Neuron (in vitro differentiated cells): ENCODE results near the gene TECRL.

Source experiments
- H2AFZ ChIP-seq: one replicate; pipeline ENCODE4 v1.6.1; 2013; ENCODE audit warnings: low read depth, mild to moderate bottlenecking, inconsistent platforms, low read length, moderate library complexity
- H3K27me3 ChIP-seq: one replicate; pipeline ENCODE4 v1.6.1; 2013; ENCODE audit warnings: low read length; ENCODE audit not compliant: insufficient read depth
- H3K36me3 ChIP-seq: one replicate; pipeline ENCODE4 v1.6.1; 2013; ENCODE audit warnings: low read length; ENCODE audit not compliant: insufficient read depth
- H3K4me1 ChIP-seq: one replicate; pipeline ENCODE4 v1.6.1; 2013; ENCODE audit warnings: low read length; ENCODE audit not compliant: insufficient read depth
- H3K4me3 ChIP-seq: 2 replicates; pipeline ENCODE4 v1.5.1; 2013; ENCODE audit warnings: mild to moderate bottlenecking, low read length, moderate library complexity
- H3K9me3 ChIP-seq: one replicate; pipeline ENCODE4 v1.6.1; 2013; ENCODE audit warnings: low read length

The TECRL gene

GRCh38 chr4:64361399-64361740, 47.9 kb downstream of the TECRL start:
- Histone ChIP-seq H3K9me3 (no peaks in the 10 kb centered on the region), H3K4me1 (no peaks in the 10 kb centered on the region), H2AFZ (no peak overlapping the region), H3K36me3 (no peaks in the 10 kb centered on the region), H3K4me3 (no peak overlapping the region), H3K27me3 (no peaks in the 10 kb centered on the region)

- H3K9me3 ChIP-seq: no peaks in the 10 kb centered on the region
- H2AFZ ChIP-seq: no peak overlapping the region
- no peaks in the 10 kb centered on the region for H3K36me3 ChIP-seq
- H3K27me3 ChIP-seq: no peaks in the 10 kb centered on the region
- no peak overlapping the region for H3K4me3 ChIP-seq
- H3K4me1 ChIP-seq: no peaks in the 10 kb centered on the region
Observed at GRCh38 chr4:64360664-64361398, 48.4 kb downstream of the TECRL start.

GRCh38 chr4:64359489-64359888, 49.8 kb downstream of the TECRL start:
- H3K9me3 ChIP-seq: no peaks in the 10 kb centered on the region

GRCh38 chr4:64353904-64354303, 55.3 kb downstream of the TECRL start:
- H3K4me1 ChIP-seq: no peaks in the 10 kb centered on the region
- no peaks in the 10 kb centered on the region for H3K9me3 ChIP-seq
- H3K4me3 ChIP-seq: no peak overlapping the region
- H3K27me3 ChIP-seq: no peaks in the 10 kb centered on the region
- no peaks in the 10 kb centered on the region for H3K36me3 ChIP-seq
- no peak overlapping the region for H2AFZ ChIP-seq

More at GRCh38 chr4:64359489-64359888, 49.8 kb downstream of the TECRL start:
- Histone ChIP-seq H3K4me1 (no peaks in the 10 kb centered on the region), H3K36me3 (no peaks in the 10 kb centered on the region), H2AFZ (no peak overlapping the region), H3K27me3 (no peaks in the 10 kb centered on the region), H3K4me3 (no peak overlapping the region)

GRCh38 chr4:64341711-64342110, 67.5 kb downstream of the TECRL start:
- no peaks in the 10 kb centered on the region for H3K4me1 ChIP-seq
- H2AFZ ChIP-seq: no peak overlapping the region
- no peaks in the 10 kb centered on the region for H3K27me3 ChIP-seq
- no peaks in the 10 kb centered on the region for H3K9me3 ChIP-seq
- H3K36me3 ChIP-seq: no peaks in the 10 kb centered on the region
- H3K4me3 ChIP-seq: no peak overlapping the region

GRCh38 chr4:64340218-64341110, 68.8 kb downstream of the TECRL start:
- H3K36me3 ChIP-seq: no peaks in the 10 kb centered on the region
- no peaks in the 10 kb centered on the region for H3K27me3 ChIP-seq
- H3K4me1 ChIP-seq: no peaks in the 10 kb centered on the region
- H3K9me3 ChIP-seq: no peaks in the 10 kb centered on the region
- no peak overlapping the region for H3K4me3 ChIP-seq
- no peak overlapping the region for H2AFZ ChIP-seq

- Histone ChIP-seq H2AFZ (no peak overlapping the region), H3K4me3 (no peak overlapping the region), H3K9me3 (no peaks in the 10 kb centered on the region), H3K36me3 (no peaks in the 10 kb centered on the region), H3K4me1 (no peaks in the 10 kb centered on the region), H3K27me3 (no peaks in the 10 kb centered on the region)
Observed at GRCh38 chr4:64334964-64335363, 74.3 kb downstream of the TECRL start.

GRCh38 chr4:64330143-64330542, 79.1 kb downstream of the TECRL start:
- Histone ChIP-seq H3K9me3 (no peaks in the 10 kb centered on the region), H2AFZ (no peak overlapping the region), H3K4me1 (no peaks in the 10 kb centered on the region), H3K36me3 (no peaks in the 10 kb centered on the region), H3K4me3 (no peak overlapping the region), H3K27me3 (no peaks in the 10 kb centered on the region)

GRCh38 chr4:64327237-64327636, 82.0 kb downstream of the TECRL start:
- Histone ChIP-seq H3K4me3 (no peak overlapping the region), H2AFZ (no peak overlapping the region), H3K36me3 (no peaks in the 10 kb centered on the region), H3K9me3 (peaks cover 2% of the 10 kb centered on the region), H3K27me3 (no peaks in the 10 kb centered on the region), H3K4me1 (no peaks in the 10 kb centered on the region)

GRCh38 chr4:64326507-64326906, 82.7 kb downstream of the TECRL start:
- H3K9me3 ChIP-seq: peaks cover 2% of the 10 kb centered on the region
- no peaks in the 10 kb centered on the region for H3K27me3 ChIP-seq
- no peaks in the 10 kb centered on the region for H3K36me3 ChIP-seq
- no peaks in the 10 kb centered on the region for H3K4me1 ChIP-seq
- no peak overlapping the region for H3K4me3 ChIP-seq
- H2AFZ ChIP-seq: no peak overlapping the region

GRCh38 chr4:64306255-64306565, 103.0 kb downstream of the TECRL start:
- Histone ChIP-seq H3K4me3 (no peak overlapping the region), H3K9me3 (peaks cover 2% of the 10 kb centered on the region), H2AFZ (no peak overlapping the region), H3K36me3 (no peaks in the 10 kb centered on the region), H3K4me1 (no peaks in the 10 kb centered on the region), H3K27me3 (no peaks in the 10 kb centered on the region)

GRCh38 chr4:64305565-64306254, 103.5 kb downstream of the TECRL start:
- Histone ChIP-seq H3K4me1 (no peaks in the 10 kb centered on the region), H3K36me3 (no peaks in the 10 kb centered on the region), H3K4me3 (no peak overlapping the region), H2AFZ (no peak overlapping the region), H3K9me3 (peaks cover 2% of the 10 kb centered on the region), H3K27me3 (no peaks in the 10 kb centered on the region)

- Histone ChIP-seq H3K4me1 (no peaks in the 10 kb centered on the region), H3K27me3 (no peaks in the 10 kb centered on the region), H3K36me3 (no peaks in the 10 kb centered on the region), H2AFZ (no peak overlapping the region), H3K9me3 (no peaks in the 10 kb centered on the region), H3K4me3 (no peak overlapping the region)
Observed at GRCh38 chr4:64272432-64272831, 136.8 kb downstream of the TECRL start.
